Right lobe of liver (tissue), 6 donors: Measurements from ENCODE around the gene RERE. TPM values are rescaled to one million over a fixed set of nuclear protein-coding genes. Genes with fewer than 3 reads are reported as not detected.

Experiments used
- ATAC-seq, 4 donors: fragments of 200-7000 bp; cut with Tn5 transposase; one replicate each; pipeline ENCODE4 v1.9.1; 2020; ENCODE audit warnings: mild to moderate bottlenecking in 4 of 4, moderate library complexity in 4 of 4
- DNase-seq, 3 donors: peaks; one replicate each; pipeline ENCODE4 v3.0.0-alpha.2; 2020
- H3K27ac ChIP-seq, 3 donors: fragments of 200-600 bp; one replicate each; pipeline ENCODE4 v1.8.0; 2022
- H3K27me3 ChIP-seq, 2 donors: fragments of 200-600 bp; one replicate each; pipeline ENCODE4 v1.8.0; 2022
- H3K36me3 ChIP-seq, 4 donors: fragments of 200-600 bp; sonication (generic) in 1 of 4; one replicate each; pipeline versions ENCODE4 v1.5.1 to v1.8.0; 2017 to 2022; ENCODE audit warnings: control low read depth in 1 of 4
- H3K4me1 ChIP-seq, 4 donors: fragments of 200-600 bp; sonication (generic) in 1 of 4; one replicate each; pipeline versions ENCODE4 v1.5.1 to v1.8.0; 2017 to 2022; ENCODE audit warnings: control low read depth in 1 of 4
- H3K4me3 ChIP-seq, 3 donors: fragments of 200-600 bp; one replicate each; pipeline ENCODE4 v1.8.0; 2022
- H3K9me3 ChIP-seq, 4 donors: fragments of 200-600 bp; sonication (generic) in 1 of 4; one replicate each; pipeline versions ENCODE4 v1.5.1 to v1.8.0; 2017 to 2022; ENCODE audit warnings: control low read depth in 1 of 4
- CTCF ChIP-seq, 4 donors: fragments of 200-600 bp in 3 of 4; fragments of 450-650 bp in 1 of 4; IDR thresholded peaks; one replicate each; pipeline versions ENCODE4 v1.5.1 to v1.8.0; 2016 to 2022; ENCODE audit warnings: antibody characterized with exemption in 4 of 4, mild to moderate bottlenecking in 2 of 4
- POLR2A ChIP-seq: fragments of 450-650 bp; IDR thresholded peaks from one replicate; pipeline ENCODE4 v1.6.1; 2017; ENCODE audit warnings: antibody characterized with exemption, mild to moderate bottlenecking
- WGBS: methylation state at CpG from one replicate; pipeline ENCODE4 v1.1.6; 2018; ENCODE audit warnings: low coverage, low lambda C conversion rate; ENCODE audit not compliant: insufficient coverage; ENCODE audit errors: missing lambda C conversion rate; 5-methylcytosine and 5-hydroxymethylcytosine counted together
- intact Hi-C, 2 donors: fragments of 100-400 bp; cut with DNase I; formaldehyde crosslinking; loops; one replicate each; pipeline versions ENCODE4 v1.11.2 to v1.14.1; 2022
- total RNA-seq, 6 experiments: library from RNA; depleted of rRNA in 2 of 6; stranded (reverse); fragments of >200 nt in 2 of 6; fragmentation: NEBNext Ultra II Directional in 3 of 6; extraction: Animal tissue kit (Norgen Biotek cat#: 25700) in 3 of 6; gene quantifications; one replicate each; pipeline versions ENCODE4 v1.1.0 to v1.2.4, GENCODE V29; 2016 to 2023
- donor health status: DM: no; HTN: yes; CAD: no.
- donor health status: DM: no; HTN: no; CAD: no.
- donor health status: DM: no; HTN: no; CAD: no.
- donor health status: DM: no; HTN: yes; CAD: no.
- donor health status: DM: no; HTN: yes; CAD: no.

RERE gene
- total RNA-seq, 6 experiments from 2014 or later: 17.5 to 38.4 (median 25.0) TPM

- Histone ChIP-seq H3K27me3 (no peaks in the 10 kb centered on the region), H3K4me1 (peaks cover 4 to 74% (median 40%) of the 10 kb centered on the region in 4 donors), H3K9me3 (no peaks in the 10 kb centered on the region), H3K27ac (peak overlapping the region in 1 of 3 donors; percentile 60), H3K4me3 (no peak overlapping the region), H3K36me3 (peaks cover 0 to 20% (median 5%) of the 10 kb centered on the region in 4 donors)
- no peak for ATAC-seq
- DNase-seq: no peak
- intact Hi-C loops: no loop called here
- 44% methylated on average over 5 of the region's 5 CpGs for WGBS
- TF ChIP-seq CTCF (IDR thresholded peaks at IDR 0.05) (no peak), POLR2A (no peak)
Observed at GRCh38 chr1:8368956-8369639, 448.3 kb downstream of the RERE start.

GRCh38 chr1:8367571-8368194 is 449.8 kb downstream of the RERE start:
- Histone ChIP-seq H3K36me3 (peaks cover 0 to 34% (median 12%) of the 10 kb centered on the region in 4 donors), H3K4me3 (no peak overlapping the region), H3K9me3 (no peaks in the 10 kb centered on the region), H3K4me1 (peaks cover 0 to 69% (median 38%) of the 10 kb centered on the region in 4 donors), H3K27me3 (no peaks in the 10 kb centered on the region), H3K27ac (peak overlapping the region in 1 of 3 donors; percentile 40)
- intact Hi-C loops: no loop called here
- 60% methylated on average over 3 of the region's 8 CpGs for WGBS
- DNase-seq (no peak), ATAC-seq (no peak)
- TF ChIP-seq CTCF (IDR thresholded peaks at IDR 0.05) (no peak), POLR2A (no peak)

- peaks cover 0 to 59% (median 26%) of the 10 kb centered on the region in 4 donors for H3K4me1 ChIP-seq
- intact Hi-C loops: no loop called here
- TF ChIP-seq CTCF (IDR thresholded peaks at IDR 0.05): no peak
- no peaks in the 10 kb centered on the region for H3K9me3 ChIP-seq
- H3K36me3 ChIP-seq: peaks cover 0 to 52% (median 22%) of the 10 kb centered on the region in 4 donors
- 98% methylated on average over 6 of the region's 24 CpGs for whole genome bisulfite sequencing
- no peak for ATAC-seq
- no peak for DNase-seq
- no peak overlapping the region for H3K27ac ChIP-seq
- H3K27me3 ChIP-seq: no peaks in the 10 kb centered on the region
- no peak overlapping the region for H3K4me3 ChIP-seq
Observed at GRCh38 chr1:8365661-8366362, 451.6 kb downstream of the RERE start.

GRCh38 chr1:8364528-8365442 is 452.7 kb downstream of the RERE start:
- Histone ChIP-seq H3K9me3 (no peaks in the 10 kb centered on the region), H3K4me1 (peaks cover 0 to 53% (median 21%) of the 10 kb centered on the region in 4 donors), H3K27ac (no peak overlapping the region), H3K27me3 (no peaks in the 10 kb centered on the region), H3K36me3 (peaks cover 0 to 55% (median 26%) of the 10 kb centered on the region in 4 donors), H3K4me3 (no peak overlapping the region)
- DNase-seq (no peak), ATAC-seq (peak in 1 of 4 donors; percentile 18)
- TF ChIP-seq CTCF (IDR thresholded peaks at IDR 0.05): no peak
- TF ChIP-seq POLR2A: no peak
- WGBS: 83% methylated on average over 17 of the region's 29 CpGs
- intact Hi-C loops: no loop called here
